Measurements from ENCODE around the gene ANK3.

DNA sequence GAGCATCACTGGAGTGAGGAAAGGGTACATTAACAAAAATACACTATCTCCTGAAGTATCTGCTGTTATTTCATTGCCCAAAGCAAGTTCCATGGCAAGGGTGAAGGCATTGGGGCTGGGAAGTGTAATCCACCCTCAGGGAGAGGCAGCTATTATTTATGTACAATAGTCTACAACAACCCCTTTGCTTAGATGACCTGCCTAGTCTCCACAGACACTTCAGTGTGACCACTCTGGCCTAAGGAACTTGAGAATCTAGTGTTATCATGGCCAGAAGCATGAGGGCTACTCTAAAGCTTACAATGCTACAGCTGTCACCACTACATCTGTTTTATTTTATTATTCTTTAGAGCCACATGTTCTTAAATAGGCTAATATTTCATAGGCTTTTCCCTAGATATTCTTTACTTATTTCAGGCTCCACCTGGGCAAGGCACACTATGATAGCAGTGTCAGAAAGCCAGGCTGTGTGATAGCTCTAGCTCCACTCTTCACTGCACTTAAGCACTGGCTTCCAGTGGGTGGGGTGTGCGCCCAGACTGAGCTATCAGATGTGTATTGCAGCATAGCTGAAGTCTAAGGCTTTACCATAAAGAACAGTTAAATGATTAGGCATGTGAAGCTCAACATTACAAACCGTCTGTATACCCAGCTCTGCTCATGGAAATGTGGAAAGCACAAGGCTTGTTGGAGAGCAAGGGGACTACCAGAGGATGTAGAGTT lies 366.4 kb downstream of the ANK3 start:
- no peak for TF ChIP-seq POLR2A (IDR thresholded peaks at IDR 0.05)
- TF ChIP-seq, protein P1, sequence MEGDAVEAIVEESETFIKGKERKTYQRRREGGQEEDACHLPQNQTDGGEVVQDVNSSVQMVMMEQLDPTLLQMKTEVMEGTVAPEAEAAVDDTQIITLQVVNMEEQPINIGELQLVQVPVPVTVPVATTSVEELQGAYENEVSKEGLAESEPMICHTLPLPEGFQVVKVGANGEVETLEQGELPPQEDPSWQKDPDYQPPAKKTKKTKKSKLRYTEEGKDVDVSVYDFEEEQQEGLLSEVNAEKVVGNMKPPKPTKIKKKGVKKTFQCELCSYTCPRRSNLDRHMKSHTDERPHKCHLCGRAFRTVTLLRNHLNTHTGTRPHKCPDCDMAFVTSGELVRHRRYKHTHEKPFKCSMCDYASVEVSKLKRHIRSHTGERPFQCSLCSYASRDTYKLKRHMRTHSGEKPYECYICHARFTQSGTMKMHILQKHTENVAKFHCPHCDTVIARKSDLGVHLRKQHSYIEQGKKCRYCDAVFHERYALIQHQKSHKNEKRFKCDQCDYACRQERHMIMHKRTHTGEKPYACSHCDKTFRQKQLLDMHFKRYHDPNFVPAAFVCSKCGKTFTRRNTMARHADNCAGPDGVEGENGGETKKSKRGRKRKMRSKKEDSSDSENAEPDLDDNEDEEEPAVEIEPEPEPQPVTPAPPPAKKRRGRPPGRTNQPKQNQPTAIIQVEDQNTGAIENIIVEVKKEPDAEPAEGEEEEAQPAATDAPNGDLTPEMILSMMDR (IDR thresholded peaks at IDR 0.05), result no peak
